Retinal pigment epithelial cell (primary cell): ENCODE measurements around the gene CNOT11.
A peak's percentile ranks its signal among the peaks of the same experiment; 100 is the strongest.
"Not testable (repeated sequence)": the region's sequence is repeated elsewhere in the genome, so short reads cannot be mapped to it uniquely, and the experiment has no call there.

ENCODE experiments used
- DNase-seq: peaks from one replicate; pipeline ENCODE4 v3.0.0-alpha.2; 2010; ENCODE audit warnings: low read depth
- H3K4me3 ChIP-seq: 2 replicates; pipeline ENCODE4 v1.5.1; 2011; ENCODE audit warnings: mild to moderate bottlenecking, low read length, control low read depth, moderate library complexity
- TF ChIP-seq, protein P1 (sequence below): conservative IDR thresholded peaks from 2 replicates; pipeline ENCODE4 v1.5.1; 2011; ENCODE audit warnings: low read depth, low read length, control low read depth, inconsistent platforms

The CNOT11 gene

GRCh38 chr2:101252408-101253012 is at the start of gene CNOT11:
TSS of gene CNOT11 (plus strand) at chr2:101252886. CDS start at chr2:101252965, 79 bp downstream.
- TF ChIP-seq, protein P1, sequence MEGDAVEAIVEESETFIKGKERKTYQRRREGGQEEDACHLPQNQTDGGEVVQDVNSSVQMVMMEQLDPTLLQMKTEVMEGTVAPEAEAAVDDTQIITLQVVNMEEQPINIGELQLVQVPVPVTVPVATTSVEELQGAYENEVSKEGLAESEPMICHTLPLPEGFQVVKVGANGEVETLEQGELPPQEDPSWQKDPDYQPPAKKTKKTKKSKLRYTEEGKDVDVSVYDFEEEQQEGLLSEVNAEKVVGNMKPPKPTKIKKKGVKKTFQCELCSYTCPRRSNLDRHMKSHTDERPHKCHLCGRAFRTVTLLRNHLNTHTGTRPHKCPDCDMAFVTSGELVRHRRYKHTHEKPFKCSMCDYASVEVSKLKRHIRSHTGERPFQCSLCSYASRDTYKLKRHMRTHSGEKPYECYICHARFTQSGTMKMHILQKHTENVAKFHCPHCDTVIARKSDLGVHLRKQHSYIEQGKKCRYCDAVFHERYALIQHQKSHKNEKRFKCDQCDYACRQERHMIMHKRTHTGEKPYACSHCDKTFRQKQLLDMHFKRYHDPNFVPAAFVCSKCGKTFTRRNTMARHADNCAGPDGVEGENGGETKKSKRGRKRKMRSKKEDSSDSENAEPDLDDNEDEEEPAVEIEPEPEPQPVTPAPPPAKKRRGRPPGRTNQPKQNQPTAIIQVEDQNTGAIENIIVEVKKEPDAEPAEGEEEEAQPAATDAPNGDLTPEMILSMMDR, result no peak
- peak; percentile 90 for DNase-seq
- H3K4me3 ChIP-seq, result peak within 1 kb of the TSS; percentile 86

DNA sequence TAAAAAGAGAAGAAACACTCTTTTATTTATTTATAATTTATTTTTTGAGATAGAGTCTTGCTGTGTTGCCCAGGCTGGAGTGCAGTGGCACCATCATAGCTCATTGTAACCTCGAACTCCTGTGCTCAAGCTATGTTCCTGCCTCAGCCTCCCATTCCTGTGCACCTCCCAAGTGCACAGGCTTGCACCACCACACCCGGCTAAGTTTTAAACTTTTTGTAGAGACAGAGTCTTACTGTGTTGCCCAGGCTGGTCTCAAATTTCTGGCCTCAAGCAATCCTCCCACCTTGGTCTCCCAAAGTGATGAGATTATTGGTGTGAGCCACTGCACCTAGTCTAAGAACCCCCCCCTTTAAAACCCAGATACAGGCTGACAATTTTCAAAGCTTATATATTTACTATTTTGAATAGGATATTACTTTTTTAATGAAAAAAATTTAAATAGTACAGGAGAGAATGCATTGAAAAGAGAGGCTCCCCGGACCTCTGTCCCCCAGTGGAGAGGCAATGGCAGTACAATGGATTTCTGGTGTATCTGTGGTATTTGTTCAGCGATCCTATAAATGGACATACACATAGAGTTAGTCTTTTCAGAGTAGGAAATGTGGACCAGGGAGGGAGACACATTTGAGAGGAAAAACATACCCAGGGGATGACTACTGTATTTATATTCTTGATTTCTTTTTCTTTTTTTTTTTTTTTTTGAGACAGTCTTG is 48.1 kb upstream of the CNOT11 start:
- TF ChIP-seq, protein P1, result peak; percentile 32
- no peak overlapping the region for H3K4me3 ChIP-seq
- no peak for DNase-seq

- peak; percentile 26 for DNase-seq
- TF ChIP-seq, protein P1, result peak; percentile 67
- peak overlapping the region; percentile 17 for H3K4me3 ChIP-seq
Observed at GRCh38 chr2:101205521-101206479, 46.9 kb upstream of the CNOT11 start.

DNA sequence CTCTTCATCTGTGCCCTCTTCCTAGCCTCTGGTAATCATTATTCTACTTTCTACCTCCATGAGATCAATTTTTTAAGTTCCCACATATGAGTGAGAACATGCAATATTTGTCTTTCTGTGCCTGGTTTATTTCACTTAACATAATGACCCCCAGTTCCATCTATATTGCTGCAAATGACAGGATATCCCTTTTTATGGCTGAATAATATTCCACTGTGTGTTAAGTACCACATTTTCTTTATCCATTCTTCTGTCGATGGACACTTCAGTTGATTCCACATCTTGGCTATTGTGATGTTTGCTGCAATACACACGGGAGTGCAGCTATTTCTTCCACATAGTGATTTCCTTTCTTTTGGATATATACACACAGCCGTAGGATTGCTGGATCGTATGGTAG is 43.9 kb upstream of the CNOT11 start:
- TF ChIP-seq, protein P1, result no peak
- no peak for DNase-seq
- H3K4me3 ChIP-seq, result no peak overlapping the region

- H3K4me3 ChIP-seq, result no peak overlapping the region
- DNase-seq, result no peak
- TF ChIP-seq, protein P1, result no peak
Observed at GRCh38 chr2:101219246-101219645, 33.4 kb upstream of the CNOT11 start.

DNA sequence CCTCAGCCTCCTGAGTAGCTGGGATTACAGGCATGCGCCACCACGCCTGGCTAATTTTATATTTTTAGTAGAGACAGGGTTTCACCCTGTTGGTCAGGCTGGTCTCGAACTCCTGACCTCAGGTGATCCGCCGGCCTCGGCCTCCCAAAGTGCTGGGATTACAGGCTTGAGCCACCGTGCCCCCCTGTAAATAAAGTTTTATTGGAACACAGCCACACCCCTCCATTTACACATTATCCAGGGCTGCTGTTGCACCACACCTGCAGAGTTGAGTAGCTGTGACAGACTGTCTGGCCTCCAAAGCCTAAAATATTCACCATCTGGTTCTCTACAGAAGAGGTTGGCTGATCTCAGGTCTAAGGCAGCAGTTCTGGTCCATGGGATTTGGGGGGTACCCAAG is 32.6 kb upstream of the CNOT11 start:
- not testable (repeated sequence) for DNase-seq, H3K4me3 ChIP-seq

DNA sequence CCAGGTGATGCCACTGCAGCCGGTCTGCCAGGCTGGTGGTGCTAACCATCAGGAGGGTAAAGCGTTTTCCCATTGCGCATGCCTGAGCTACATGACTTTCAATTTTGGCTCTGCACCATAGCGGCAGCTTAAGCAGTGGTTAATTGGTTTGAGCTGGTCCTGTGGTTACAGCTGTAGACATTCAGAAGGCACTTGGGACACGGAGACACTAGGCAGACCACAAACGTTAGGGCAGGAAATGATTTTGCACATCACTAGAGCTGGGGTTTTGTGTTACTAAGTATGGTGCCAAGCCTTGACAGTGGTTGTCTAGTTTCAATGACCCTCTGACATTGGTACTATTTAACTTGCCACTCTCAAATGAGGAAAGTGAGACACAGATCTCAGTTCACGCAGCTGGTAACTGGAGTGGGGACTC is 28.9 kb upstream of the CNOT11 start:
- DNase-seq, result no peak
- no peak overlapping the region for H3K4me3 ChIP-seq
- TF ChIP-seq, protein P1, result no peak
